Esophagus squamous epithelium (tissue), 5 donors: ENCODE measurements around the gene EIF5A2. TPM values are rescaled to one million over a fixed set of nuclear protein-coding genes. Genes with fewer than 3 reads are reported as not detected.

Experiments
- DNase-seq: peaks from one replicate; lab custom pipeline; 2025; lab: John Stamatoyannopoulos, UW
- H3K27ac ChIP-seq, 4 donors: fragments of 200-600 bp; sonication (generic); one replicate each; pipeline ENCODE4 v1.5.1; 2016 to 2019; ENCODE audit warnings: mild to moderate bottlenecking in 1 of 4
- H3K27me3 ChIP-seq, 4 donors: fragments of 200-600 bp; sonication (generic); 1 replicate in 3 of 4; 2 replicates in 1 of 4; pipeline versions ENCODE4 v1.5.1 to v1.6.0; 2017 to 2021; ENCODE audit warnings: antibody characterized with exemption in 1 of 4
- H3K36me3 ChIP-seq, 3 donors: fragments of 200-600 bp; sonication (generic); one replicate each; pipeline ENCODE4 v1.5.1; 2016 to 2019
- H3K4me1 ChIP-seq, 3 donors: fragments of 200-600 bp; sonication (generic); one replicate each; pipeline ENCODE4 v1.5.1; 2017 to 2019
- H3K4me3 ChIP-seq, 4 donors: fragments of 200-600 bp; sonication (generic); 1 replicate in 3 of 4; 2 replicates in 1 of 4; pipeline ENCODE4 v1.5.1; 2016 to 2019; ENCODE audit warnings: mild to moderate bottlenecking in 2 of 4, moderate library complexity in 1 of 4
- H3K9me3 ChIP-seq, 3 donors: fragments of 200-600 bp; sonication (generic); one replicate each; pipeline ENCODE4 v1.5.1; 2016 to 2019
- POLR2A ChIP-seq, 4 donors: fragments of 450-650 bp; IDR thresholded peaks; one replicate each; pipeline ENCODE4 v1.6.1; 2017; ENCODE audit warnings: antibody characterized with exemption in 4 of 4, mild to moderate bottlenecking in 4 of 4, moderate library complexity in 3 of 4
- WGBS, 2 donors: methylation state at CpG; one replicate each; pipeline ENCODE4 v1.1.5; 2018; 5-methylcytosine and 5-hydroxymethylcytosine counted together
- intact Hi-C: fragments of 100-400 bp; cut with DNase I; formaldehyde crosslinking; loops from one replicate; pipeline ENCODE4 v1.15.0; 2022
- total RNA-seq, 4 donors: library from RNA; depleted of rRNA; stranded (reverse); fragments of >200 nt; gene quantifications; one replicate each; pipeline ENCODE4 v1.1.0, GENCODE V29; 2016
- TF ChIP-seq, protein P1 (sequence below), 6 experiments: fragments of 450-650 bp in 4 of 6; fragments of 200-600 bp in 2 of 6; sonication (generic) in 2 of 6; IDR thresholded peaks; one replicate each; pipeline ENCODE4 v1.5.1; 2016 to 2019; ENCODE audit warnings: antibody characterized with exemption in 6 of 6, mild to moderate bottlenecking in 4 of 6, moderate library complexity in 4 of 6
- donor health status: DM: yes; HTN: yes; CAD: no.

The EIF5A2 gene
- total RNA-seq, 4 donors from 2014 or later = 2.3 to 6.0 (median 2.6) TPM

GRCh38 chr3:170844377-170844776 is 64.1 kb downstream of the EIF5A2 start:
- Histone ChIP-seq H3K27me3 (peaks cover 0 to 6% (median 0%) of the 10 kb centered on the region in 4 donors), H3K4me1 (no peaks in the 10 kb centered on the region), H3K36me3 (no peaks in the 10 kb centered on the region), H3K9me3 (no peaks in the 10 kb centered on the region), H3K27ac (no peak overlapping the region), H3K4me3 (no peak overlapping the region)
- TF ChIP-seq, protein P1, sequence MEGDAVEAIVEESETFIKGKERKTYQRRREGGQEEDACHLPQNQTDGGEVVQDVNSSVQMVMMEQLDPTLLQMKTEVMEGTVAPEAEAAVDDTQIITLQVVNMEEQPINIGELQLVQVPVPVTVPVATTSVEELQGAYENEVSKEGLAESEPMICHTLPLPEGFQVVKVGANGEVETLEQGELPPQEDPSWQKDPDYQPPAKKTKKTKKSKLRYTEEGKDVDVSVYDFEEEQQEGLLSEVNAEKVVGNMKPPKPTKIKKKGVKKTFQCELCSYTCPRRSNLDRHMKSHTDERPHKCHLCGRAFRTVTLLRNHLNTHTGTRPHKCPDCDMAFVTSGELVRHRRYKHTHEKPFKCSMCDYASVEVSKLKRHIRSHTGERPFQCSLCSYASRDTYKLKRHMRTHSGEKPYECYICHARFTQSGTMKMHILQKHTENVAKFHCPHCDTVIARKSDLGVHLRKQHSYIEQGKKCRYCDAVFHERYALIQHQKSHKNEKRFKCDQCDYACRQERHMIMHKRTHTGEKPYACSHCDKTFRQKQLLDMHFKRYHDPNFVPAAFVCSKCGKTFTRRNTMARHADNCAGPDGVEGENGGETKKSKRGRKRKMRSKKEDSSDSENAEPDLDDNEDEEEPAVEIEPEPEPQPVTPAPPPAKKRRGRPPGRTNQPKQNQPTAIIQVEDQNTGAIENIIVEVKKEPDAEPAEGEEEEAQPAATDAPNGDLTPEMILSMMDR (IDR thresholded peaks at IDR 0.05) = no peak
- no peak for TF ChIP-seq POLR2A (IDR thresholded peaks at IDR 0.05)
- DNase-seq = no peak
- intact Hi-C loops = no loop called here

DNA sequence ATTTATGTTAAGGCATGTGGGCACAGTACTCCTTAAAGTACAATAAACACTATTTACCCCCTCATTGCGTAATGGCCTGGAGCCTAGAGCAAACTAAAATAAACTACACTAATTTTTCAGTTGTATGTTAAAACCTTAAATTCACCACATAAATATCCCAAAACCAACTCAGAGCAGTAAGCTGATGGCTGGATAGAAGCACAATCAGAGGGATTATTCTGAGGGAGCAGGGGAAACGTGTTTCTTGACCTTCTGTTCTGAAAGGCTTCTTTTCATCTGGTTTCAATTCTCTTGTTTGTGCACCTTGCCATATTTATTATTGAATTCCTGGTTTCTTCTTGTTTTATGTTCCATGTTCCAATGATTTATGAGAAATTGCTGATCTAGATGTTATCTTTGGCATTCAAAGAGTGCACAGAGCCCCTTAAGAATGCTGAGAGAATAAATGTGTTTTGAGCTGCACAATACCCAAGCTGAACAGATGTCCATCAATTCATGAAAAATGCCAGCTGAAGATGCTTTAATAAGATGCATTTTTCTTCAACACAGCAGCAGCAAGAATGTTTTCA is 68.1 kb downstream of the EIF5A2 start:
- no peak for DNase-seq
- H3K27ac ChIP-seq = no peak overlapping the region
- 65 to 71% methylated on average over 2 of the region's 2 CpGs for WGBS, 2 donors
- TF ChIP-seq, protein P1 (IDR thresholded peaks at IDR 0.05) = no peak
- TF ChIP-seq POLR2A (IDR thresholded peaks at IDR 0.05) = no peak
- H3K27me3 ChIP-seq = peaks cover 0 to 8% (median 0%) of the 10 kb centered on the region in 4 donors
- H3K36me3 ChIP-seq = no peaks in the 10 kb centered on the region
- no peak overlapping the region for H3K4me3 ChIP-seq
- intact Hi-C loops = no loop called here
- no peaks in the 10 kb centered on the region for H3K4me1 ChIP-seq
- no peaks in the 10 kb centered on the region for H3K9me3 ChIP-seq

GRCh38 chr3:170839518-170840100 is 68.8 kb downstream of the EIF5A2 start:
- WGBS, 2 donors = 83 to 88% methylated on average over 3 of the region's 3 CpGs
- H3K4me3 ChIP-seq = no peak overlapping the region
- H3K36me3 ChIP-seq = no peaks in the 10 kb centered on the region
- no peak overlapping the region for H3K27ac ChIP-seq
- intact Hi-C loops = no loop called here
- no peak for DNase-seq
- H3K27me3 ChIP-seq = peaks cover 0 to 10% (median 0%) of the 10 kb centered on the region in 4 donors
- H3K4me1 ChIP-seq = no peaks in the 10 kb centered on the region
- TF ChIP-seq, protein P1 (IDR thresholded peaks at IDR 0.05) = no peak
- TF ChIP-seq POLR2A (IDR thresholded peaks at IDR 0.05) = no peak
- no peaks in the 10 kb centered on the region for H3K9me3 ChIP-seq

Other genes with a start within 250 kb of the EIF5A2 start
- 100 to 1,000 TPM in 3 of 4 donors, 10 to 100 TPM in 1; 76.0 to 344 (median 191) TPM for gene RPL22L1, start 38.4 kb downstream of the EIF5A2 start, total RNA-seq
- gene SLC2A2, start 118.1 kb upstream of the EIF5A2 start, total RNA-seq = not detected